ENCODE data around the gene LCN6.
"Not testable (repeated sequence)": the region's sequence is repeated elsewhere in the genome, so short reads cannot be mapped to it uniquely, and the experiment has no call there.

The LCN6 gene, protein sequence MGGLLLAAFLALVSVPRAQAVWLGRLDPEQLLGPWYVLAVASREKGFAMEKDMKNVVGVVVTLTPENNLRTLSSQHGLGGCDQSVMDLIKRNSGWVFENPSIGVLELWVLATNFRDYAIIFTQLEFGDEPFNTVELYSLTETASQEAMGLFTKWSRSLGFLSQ

DNA sequence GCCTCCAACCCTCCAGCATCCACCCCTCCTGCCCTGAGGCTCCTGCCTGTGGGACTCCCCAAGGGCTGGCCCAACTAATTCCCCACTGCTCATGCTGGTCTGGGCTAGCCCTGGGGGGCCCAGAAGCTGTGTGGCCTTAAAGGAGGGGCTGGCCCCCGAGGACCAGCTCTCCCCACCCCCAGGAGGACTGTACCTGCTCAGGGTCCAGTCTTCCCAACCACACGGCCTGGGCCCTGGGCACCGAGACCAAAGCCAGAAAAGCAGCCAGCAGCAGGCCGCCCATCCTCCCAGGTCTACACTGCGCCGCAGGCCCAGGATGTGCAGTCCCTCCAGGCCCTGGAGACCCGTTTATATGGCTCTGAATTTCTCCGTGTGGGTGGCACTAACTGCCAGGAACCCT lies at the start of gene LCN6:
TSS of gene LCN6 (minus strand) at position 325 of the 400 bp plus-strand sequence. CDS start at position 283, 42 bp downstream.
- DNase-seq: no peak

DNA sequence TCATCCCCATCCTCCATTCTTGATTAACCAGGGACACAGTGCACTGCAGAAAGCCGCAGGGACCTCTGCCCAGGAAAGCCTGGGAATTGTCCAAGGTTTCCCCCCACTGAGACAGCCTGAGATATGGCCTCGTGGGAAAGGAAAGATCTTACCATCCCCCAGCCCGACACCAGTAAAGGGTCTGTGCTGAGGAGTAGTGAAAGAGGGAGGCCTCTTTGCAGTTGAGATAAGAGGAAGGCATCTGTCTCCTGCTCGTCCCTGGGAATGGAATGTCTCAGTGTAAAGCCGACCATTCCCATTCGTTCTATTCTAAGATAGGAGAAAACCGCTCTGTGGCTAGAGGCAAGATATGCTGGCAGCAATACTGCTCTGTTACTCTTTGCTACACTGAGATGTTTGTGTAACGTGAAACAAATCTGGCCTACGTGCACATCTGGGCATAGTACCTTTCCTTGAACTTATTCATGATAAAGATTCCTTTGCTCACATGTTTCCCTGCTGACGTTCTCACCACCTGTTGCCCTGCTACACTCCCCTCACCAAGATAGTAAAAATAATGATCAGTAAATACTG lies 48.5 kb upstream of the LCN6 start:
- DNase-seq: not testable (repeated sequence)

DNA sequence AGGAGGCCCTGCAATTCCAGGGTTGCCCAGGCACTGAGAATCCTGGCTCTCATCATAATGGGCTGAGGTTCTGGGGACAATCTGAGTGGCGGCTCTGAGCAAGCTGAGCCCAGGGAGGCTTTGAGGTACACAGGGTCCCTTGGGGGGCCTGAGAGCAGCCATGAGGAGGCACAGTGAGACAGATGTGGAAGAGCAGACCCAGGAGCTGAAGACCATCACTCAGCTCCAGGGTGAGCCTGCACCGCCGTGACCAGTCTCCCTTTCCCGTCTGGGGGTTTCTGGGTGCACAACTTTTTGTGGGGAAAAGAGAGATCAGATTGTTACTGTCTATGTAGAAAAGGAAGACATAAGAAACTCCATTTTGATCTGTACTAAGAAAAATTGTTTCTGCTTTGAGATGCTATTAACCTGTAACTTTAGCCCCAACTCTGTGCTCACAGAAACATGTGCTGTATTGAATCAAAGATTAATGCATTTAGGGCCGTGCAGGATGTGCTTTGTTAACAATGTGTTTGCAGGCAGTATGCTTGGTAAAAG lies 48.0 kb upstream of the LCN6 start, which contains the start of gene CCDC183:
TSS of gene CCDC183 (plus strand) at position 101 of the 537 bp plus-strand sequence. CDS start at position 161, 60 bp downstream.
- DNase-seq: no peak

DNA sequence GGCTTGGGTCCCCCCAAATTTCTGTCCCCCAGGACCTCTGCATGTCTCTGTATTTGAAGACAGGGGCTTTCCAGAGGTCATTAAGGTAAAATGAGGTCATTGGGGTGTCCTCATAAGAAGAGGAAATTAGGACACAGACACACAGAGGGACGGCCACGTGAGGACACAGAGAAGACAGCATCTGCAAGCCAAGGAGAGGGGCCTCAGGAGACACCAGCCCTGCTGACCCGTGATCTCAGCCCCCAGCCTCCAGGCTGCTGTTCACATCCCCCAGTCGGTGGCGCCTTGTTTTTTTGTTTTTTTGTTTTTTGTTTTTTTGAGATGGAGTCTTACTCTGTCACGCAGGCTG lies 46.6 kb upstream of the LCN6 start:
- DNase-seq: no peak

DNA sequence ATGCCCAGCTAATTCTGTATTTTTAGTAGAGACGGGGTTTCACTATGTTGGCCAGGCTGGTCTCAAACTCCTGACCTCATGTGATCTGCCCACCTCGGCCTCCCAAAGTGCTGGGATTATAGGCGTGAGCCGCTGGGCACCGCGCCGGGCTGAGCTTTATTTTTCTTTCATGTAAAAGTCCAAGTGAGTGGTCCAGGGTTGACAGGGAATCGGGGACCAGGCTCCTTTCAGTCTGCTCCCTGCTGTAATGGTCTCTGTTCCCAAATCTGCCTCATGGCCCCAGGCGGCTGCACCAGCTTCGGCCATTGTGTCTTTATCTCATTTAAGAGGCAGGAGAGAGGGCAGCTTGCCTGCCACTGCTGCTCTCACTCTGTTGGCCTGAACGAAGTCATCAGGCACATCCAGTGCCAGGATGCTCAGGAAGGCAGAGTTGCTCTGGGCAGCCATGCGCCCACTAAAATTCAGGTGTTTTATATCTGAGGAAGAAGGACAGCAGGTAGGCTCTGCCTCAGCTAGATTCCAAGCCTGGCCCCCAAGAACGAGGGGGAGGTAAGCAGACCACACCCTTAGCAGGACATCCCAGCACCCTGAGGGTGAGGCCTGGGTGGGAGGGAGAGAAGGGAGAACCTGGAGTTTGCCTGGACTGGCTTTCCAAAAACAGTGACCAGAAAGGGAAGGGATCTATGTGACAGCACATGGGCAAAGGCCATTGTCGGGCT lies 46.1 kb upstream of the LCN6 start:
- no peak for DNase-seq

DNA sequence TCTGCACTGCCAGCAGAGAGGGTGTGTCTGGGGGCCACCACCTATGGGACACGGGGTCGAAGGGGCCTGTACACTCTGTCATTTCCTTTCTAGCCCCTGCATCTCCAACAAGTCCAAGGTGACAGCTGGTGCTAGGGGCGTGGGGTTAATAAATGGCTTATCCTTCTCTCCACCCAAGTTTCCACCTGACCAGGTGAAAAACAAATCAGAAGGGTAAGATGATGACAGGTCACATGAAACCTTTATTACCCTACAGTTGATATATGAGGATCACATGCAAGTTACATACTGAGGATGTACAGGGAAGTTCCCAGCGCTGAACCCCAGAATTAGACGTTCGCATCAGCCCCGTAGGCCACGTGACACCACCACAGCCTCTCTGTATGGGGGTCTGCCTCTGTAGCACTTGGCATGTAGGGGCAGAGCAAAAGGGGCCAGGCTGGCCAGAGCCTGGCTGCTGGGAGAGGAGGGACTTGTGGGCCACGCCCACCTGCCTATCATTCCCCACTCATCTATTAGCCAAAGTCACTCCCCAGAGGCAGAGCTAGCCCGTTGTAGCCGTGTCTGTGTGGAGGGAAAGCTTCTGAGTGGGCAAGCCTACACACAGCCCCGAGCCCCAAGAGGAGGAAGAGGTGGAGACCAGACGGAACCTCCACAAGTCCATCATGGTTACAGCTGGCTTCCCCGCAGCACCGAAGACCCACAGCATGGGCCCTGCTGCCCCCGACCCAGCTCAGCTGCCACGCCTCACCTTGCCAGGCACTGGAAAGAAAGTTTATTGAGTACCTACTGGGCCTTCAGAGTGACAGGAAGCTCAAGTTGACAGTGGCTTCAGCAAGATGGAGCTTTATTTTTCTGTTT lies 45.0 kb upstream of the LCN6 start:
- no peak for DNase-seq

DNA sequence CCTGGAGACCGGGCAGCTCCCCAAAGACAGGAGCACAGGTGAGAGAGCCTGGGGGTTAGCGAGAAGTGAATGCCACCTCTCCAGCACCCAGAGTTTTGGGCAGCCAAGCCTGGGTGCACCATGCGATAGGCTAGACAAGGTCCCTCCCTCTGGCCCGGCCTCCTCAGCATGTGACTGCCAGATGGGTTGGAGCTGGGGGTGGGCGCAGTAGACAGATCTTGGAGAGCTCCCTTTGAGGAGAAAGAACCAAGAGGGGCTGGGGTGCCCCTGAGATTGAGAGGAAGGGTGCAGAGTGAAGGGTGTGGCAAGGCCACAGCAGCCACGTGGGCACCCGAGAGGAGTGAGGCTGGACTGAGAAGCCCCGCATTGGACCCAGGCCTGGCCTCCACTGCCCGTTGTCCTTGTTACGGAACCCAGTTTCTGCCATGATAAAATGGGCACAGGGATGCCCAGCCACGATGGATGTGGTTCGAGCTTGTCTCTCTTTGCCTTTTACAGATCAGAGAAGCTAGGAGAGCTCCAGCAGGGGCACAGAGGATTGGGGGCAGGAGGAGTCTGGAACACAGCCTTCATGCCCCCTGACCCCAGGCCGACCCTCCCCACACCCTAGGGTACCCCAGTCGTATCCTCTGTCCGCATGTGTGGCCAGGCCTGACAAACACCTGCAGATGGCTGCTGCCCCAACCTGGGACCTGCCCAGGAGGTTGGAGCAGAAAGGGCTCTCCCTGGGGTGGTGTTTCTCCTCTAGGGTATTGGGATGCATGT lies 44.2 kb upstream of the LCN6 start:
- DNase-seq: no peak

DNA sequence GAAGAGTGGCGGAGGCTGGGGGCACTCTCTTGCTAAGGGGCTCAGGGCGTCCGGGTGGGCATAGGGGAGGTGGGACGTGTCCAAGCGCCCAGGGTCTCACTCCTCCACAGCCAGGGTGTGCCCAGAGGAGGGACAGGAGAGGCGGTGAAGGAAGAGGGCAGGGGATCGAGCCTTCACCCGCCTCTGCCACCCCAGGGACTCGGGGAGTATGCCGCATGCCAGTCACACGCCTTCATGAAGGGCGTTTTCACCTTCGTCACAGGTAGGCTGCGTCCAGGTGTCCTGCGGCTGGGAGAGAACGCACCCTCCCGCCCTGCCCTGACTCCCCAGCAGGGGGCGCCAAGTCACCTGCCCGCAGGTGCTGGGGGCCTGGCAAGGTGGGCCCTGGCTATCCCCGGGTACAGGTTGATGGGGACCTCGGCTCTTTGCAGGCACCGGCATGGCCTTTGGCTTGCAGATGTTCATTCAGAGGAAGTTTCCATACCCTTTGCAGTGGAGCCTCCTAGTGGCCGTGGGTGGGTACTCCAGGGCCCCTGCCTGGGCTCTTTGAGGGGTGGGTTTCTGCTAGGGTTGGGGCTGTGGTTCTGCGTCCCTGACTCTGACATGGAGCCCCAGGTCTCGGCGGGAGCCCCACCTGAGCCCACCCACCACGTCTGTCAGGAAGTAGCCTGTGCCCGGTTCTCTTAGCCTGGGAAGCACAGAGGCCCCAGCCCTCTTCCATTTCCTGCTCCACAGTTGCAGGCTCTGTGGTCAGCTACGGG lies 43.4 kb upstream of the LCN6 start:
- peak; percentile 64 for DNase-seq

DNA sequence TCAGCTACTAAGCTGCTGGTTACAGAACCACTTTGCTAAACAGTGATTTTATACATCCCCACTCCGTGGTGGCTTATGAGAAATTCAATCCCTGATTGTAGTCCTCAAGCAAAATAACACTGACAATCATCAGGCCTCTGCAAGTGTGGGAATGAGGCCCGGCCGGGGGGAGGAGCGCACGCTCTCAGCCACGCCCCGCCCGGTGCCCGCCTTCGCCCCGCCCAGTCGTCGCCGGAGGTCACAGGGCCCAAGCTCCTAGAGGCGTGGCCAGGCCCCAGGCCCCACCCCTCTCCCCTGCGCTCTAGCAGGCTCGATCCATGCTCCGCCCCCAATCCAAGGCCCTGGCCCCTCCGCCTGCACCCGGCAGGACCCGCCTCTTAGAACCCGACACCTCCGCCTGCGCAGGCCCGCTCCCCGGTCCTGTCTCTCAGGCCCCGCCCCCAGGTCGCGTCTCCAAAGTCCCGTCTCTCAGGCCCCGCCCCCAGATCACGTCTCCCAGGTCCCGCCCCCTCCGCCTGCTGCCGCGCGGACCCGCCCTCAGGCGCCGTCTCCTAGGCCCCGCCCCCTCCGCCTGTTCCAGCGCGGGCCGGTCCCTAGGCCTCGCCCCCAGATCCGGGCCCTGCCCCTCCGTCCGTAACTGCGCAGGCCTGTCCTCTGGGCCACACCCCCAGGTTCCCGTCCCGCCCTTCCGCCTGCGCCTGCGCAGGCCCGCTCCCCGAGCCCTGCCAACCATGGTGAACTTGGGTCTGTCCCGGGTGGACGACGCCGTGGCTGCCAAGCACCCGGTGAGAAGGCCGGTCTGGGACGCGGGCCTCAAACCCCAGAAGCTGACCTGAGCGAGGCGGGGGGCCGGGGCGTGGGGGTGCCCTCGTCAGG lies 42.6 kb upstream of the LCN6 start, which contains the start of gene TMEM141:
TSS of gene TMEM141 (plus strand) at position 705 of the 876 bp plus-strand sequence. CDS start at position 732, 27 bp downstream.
- DNase-seq: peak; percentile 100

DNA sequence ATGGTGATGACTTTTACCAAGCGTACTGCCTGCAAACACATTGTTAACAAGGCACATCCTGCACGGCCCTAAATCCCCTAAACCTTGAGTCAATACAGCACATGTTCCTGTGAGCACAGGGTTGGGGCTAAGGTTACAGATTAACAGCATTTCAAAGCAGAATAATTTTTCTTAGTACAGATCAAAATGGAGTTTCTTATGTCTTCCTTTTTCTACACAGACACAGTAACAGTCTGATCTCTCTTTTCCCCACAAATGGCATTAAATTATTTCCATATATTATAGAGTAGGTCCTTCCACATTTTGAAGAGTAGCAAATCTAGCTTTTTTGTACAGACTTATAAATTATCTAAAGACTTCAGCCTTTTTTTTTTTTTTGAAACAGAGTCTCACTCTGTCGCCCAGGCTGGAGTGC lies 41.2 kb upstream of the LCN6 start:
- DNase-seq: no peak

DNA sequence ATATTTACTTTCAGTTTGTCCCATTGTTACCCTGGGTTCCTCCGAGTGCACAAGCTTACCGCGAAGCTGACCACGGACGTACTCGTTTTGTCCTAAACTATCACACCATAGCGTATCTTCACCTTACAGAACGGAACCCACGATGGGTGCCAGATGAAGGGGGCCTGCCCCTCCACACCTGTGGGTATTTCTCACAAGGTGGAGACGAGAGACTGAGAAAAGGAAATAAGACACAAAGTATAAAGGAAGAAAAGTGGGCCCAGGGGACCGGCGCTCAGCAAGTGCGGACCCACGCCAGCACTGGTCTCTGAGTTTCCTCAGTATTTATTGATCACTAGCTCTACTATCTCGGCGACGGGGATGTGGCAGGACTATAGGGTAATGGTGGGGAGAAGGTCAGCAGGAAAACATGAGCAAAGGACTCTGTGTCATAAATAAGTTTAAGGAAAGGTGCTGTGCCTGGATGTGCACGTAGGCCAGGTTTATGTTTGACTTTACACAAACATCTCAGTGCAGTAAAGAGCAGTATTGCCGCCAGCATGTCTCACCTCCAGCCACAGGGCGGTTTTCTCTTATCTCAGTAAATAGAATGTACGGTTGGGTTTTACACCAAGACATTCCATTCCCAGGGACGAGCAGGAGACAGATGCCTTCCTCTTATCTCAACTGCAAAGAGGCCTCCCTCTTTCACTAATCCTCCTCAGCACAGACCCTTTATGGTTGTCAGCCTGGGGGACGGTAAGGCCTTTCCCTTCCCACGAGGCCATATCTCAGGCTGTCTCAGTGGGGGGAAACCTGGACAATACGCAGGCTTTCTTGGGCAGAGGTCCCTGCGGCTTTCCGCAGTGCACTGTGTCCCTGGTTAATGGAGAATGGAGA lies 40.6 kb upstream of the LCN6 start:
- DNase-seq: not testable (repeated sequence)

DNA sequence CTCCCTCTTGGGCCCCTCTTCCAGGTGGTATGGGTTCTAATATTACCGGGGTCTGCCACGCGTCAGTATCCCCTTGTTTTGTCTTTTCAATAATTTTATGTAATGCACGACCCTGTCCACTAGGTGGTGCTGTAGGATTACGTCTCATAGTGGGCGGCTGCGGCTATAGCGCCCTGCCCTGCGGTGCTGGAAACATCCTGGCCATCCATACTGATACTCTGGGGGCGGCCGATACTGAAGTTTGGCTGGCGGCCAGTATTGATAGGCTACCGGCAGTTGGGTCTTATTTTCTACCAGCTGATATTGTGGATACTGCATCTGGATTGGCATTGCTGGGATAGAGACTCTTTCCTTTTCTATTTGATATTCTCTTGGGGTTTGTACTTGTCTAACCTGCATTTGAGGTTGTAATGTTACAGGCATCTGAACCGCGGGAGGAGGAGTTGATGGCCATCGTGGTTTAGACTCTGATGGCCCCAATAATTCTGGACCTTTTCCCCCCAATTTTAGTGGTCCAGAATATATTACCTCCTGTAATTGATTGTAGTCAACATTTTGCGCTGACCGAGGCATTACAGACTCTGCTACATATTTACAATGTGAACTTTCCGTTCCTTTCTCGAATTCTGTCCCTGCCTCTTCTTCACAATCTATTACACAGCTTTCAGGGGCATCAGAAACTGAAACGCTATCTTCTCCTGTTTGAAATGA lies 39.5 kb upstream of the LCN6 start:
- DNase-seq: peak; percentile 73

DNA sequence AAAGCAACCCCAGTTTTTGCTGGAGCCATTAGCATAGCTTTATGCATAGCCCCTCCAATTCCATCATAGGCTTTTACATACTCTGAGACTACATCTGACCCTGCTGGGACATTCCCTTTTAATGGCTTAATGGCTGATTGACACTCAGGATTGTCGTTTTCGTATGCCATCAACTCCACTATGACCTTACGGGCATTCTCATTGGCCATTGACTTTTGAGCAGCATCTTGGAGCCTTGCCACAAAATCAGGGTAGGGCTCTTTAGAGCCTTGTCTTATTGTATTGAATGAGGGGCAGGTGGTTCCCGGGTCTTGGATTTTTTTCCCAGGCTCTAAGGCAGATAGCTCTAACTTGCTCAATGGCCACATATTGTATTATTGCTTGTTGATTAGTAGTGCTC lies 38.7 kb upstream of the LCN6 start:
- not testable (repeated sequence) for DNase-seq

DNA sequence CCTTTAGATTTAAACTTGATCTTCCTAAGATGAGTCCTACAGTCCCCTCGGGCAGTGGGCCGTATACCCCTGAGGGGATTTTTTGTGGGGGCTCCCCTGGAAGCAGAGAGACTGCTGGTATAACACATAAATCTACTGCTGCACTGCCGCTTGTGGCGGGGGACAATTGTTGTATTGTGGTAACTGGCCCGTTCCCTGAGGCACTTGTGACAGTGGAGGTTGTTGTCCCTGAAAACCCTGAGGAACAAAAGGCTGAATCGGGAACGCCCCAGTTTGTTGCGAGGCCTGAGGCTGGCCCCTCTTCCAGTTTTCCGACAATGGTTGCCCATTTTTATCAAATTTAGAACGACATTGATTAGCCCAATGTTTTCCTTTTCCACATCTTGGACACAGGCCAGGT lies 38.1 kb upstream of the LCN6 start:
- DNase-seq: no peak

DNA sequence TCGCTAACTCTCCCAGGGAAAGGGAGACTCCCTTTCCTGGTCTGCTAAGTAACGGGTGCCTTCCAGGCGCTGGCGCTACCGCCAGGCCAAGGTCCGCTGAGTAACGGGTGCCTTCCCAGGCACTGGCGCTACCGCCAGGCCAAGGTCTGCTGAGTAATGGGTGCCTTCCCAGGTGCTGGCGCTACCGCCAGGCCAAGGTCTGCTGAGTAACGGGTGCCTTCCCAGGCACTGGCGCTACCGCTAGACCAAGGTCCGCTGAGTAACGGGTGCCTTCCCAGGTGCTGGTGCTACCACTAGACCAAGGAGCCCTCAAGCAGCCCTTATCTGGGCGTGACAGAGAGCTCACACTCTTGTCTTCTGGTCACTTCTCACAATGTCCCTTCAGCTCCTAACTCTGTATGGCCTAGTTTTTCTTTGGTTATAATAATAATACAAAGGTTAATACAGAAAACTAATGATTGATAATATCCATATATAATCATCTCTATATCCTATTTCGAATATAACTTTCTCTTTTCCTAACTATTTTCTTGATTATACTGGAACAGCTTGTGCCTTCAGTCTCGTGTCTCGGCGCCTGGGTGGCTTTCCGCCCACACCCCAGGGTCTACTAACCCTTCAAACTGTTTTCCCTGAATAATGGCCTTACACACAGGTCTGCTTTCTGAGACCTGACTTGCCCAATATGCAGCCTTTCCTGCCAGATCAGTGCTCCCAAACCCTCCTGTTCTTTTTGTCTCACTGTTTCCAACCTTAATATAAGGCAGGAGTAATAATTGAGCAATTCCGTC lies 37.4 kb upstream of the LCN6 start:
- DNase-seq: not testable (repeated sequence)

DNA sequence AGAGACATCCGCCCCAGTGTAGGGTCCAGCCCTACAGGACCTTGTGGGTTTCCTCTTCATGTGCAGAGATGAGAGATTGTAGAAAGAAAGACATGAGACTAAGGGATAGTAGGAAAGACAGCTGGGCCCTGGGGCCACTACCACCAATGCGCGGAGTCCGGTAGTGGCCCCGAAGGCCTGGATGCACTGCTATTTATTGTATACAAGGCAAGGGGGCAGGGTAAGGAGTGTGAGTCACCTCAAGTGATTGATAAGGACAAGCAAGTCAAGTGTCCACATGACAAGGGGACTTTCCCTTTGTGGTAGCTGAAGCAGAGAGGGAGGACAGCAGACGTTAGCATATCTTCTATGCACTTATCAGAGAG lies 36.7 kb upstream of the LCN6 start:
- DNase-seq: no peak

DNA sequence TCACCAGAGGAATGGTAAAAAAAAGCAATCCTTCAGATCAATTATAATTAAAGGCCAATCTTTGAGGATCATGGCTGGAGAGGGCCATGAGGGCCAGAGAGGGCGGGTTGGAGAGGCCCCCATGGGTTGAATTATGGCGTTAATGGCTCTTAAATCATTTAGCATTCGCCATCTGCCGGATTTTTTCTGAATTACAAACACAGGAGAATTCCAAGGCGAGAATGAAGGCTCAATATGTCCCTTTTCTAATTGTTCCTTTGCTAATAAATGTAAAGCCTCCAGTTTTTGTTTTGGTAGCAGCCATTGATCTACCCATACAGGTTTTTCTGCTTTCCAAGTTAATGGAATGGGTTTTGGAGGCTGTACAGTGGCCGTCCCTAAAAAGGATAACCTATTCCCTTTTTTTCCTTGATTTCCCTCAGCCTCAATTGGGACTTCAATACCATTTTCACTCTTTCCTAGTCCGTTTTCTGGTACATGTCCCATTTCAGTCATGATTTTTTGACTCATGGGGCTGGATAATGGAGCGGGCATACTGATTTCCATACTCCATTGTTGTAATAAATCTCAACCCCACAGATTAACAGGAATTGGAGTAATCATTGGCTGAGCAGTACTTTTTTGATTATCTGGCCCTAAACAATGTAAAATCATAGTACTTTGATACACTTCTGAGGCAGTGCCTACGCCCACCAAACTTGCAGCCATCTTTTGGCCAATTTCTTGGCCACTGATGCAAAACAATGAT lies 36.1 kb upstream of the LCN6 start:
- DNase-seq: no peak
